A673 (cell line): ENCODE data around the gene SLC6A18. TPM values are rescaled to one million over a fixed set of nuclear protein-coding genes. Genes with fewer than 3 reads are reported as not detected.

ENCODE experiments used
- BruUV-seq: library from RNA; stranded (reverse); fragments of 400-500 nt; replicated peaks from 2 replicates; lab custom pipeline; 2021; lab: Mats Ljungman, UMichigan
- CTCF ChIA-PET: fragments of 300-600 bp; sonication (Branson Sonifier 250); formaldehyde crosslinking; loops from one replicate; lab custom pipeline; 2022; ENCODE audit warnings: antibody characterized with exemption; lab: Charles Lee
- POLR2A ChIA-PET: fragments of 300-600 bp; sonication (Branson Sonifier 250); formaldehyde crosslinking; loops from one replicate; lab custom pipeline; 2022; ENCODE audit warnings: antibody characterized with exemption; ENCODE audit not compliant: low non-redundant PET; lab: Charles Lee
- DNase-seq: peaks from one replicate; pipeline ENCODE4 v3.0.0-alpha.2; 2015; ENCODE audit warnings: low spot score
- H3K27ac ChIP-seq: fragments of 200-600 bp; sonication (generic); 2 replicates; pipeline ENCODE4 v1.5.1; 2016; ENCODE audit warnings: mixed run types, low read depth, mild to moderate bottlenecking, mixed read lengths, antibody characterized with exemption, low read length; ENCODE audit not compliant: poor library complexity, severe bottlenecking
- H3K27me3 ChIP-seq: fragments of 200-600 bp; sonication (generic); replicated peaks from 2 replicates; pipeline ENCODE4 v1.6.1; 2017; ENCODE audit warnings: mixed run types, low read depth, mild to moderate bottlenecking, mixed read lengths, antibody characterized with exemption, low read length; ENCODE audit not compliant: insufficient read depth, poor library complexity
- H3K36me3 ChIP-seq: fragments of 200-600 bp; sonication (generic); 2 replicates; pipeline ENCODE4 v1.6.1; 2016; ENCODE audit warnings: mixed run types, mild to moderate bottlenecking, mixed read lengths, antibody characterized with exemption, low read length; ENCODE audit not compliant: insufficient read depth, poor library complexity, severe bottlenecking
- H3K4me1 ChIP-seq: fragments of 200-600 bp; sonication (generic); 2 replicates; pipeline ENCODE4 v1.6.1; 2017; ENCODE audit warnings: mixed run types, mild to moderate bottlenecking, mixed read lengths, antibody characterized with exemption, low read length; ENCODE audit not compliant: insufficient read depth, poor library complexity, severe bottlenecking
- H3K4me3 ChIP-seq: fragments of 200-600 bp; sonication (generic); 2 replicates; pipeline ENCODE4 v1.5.1; 2016; ENCODE audit warnings: low read depth, mixed run types, mild to moderate bottlenecking, mixed read lengths, low read length; ENCODE audit not compliant: poor library complexity, severe bottlenecking
- H3K9me3 ChIP-seq: fragments of 200-600 bp; sonication (generic); 2 replicates; pipeline ENCODE4 v1.6.1; 2016; ENCODE audit warnings: mixed run types, low read depth, mild to moderate bottlenecking, mixed read lengths, antibody characterized with exemption, low read length; ENCODE audit not compliant: poor library complexity, severe bottlenecking
- CTCF ChIP-seq: fragments of 300-800, 200-600 bp; sonication (generic); conservative IDR thresholded peaks from 2 replicates; pipeline ENCODE4 v1.5.1; 2017; ENCODE audit warnings: low read depth, mild to moderate bottlenecking, antibody characterized with exemption, low read length, moderate library complexity, mixed read lengths
- EZH2 ChIP-seq: fragments of 200-600 bp; sonication (generic); IDR thresholded peaks from 2 replicates; pipeline ENCODE4 v1.6.1; 2017; ENCODE audit warnings: borderline replicate concordance, low read depth, mild to moderate bottlenecking, mixed read lengths, antibody characterized with exemption, low read length; ENCODE audit not compliant: poor library complexity, severe bottlenecking
- intact Hi-C: fragments of 100-400 bp; cut with micrococcal nuclease; formaldehyde crosslinking; loops from one replicate; pipeline ENCODE4 v1.10.0; 2022; ENCODE audit not compliant: unreplicated experiment
- total RNA-seq: library from RNA; stranded (reverse); gene quantifications from 2 replicates; pipeline ENCODE4 v1.2.3, GENCODE V29; 2021

Gene SLC6A18
- total RNA-seq, 1 experiment from 2014 or later = not detected

DNA sequence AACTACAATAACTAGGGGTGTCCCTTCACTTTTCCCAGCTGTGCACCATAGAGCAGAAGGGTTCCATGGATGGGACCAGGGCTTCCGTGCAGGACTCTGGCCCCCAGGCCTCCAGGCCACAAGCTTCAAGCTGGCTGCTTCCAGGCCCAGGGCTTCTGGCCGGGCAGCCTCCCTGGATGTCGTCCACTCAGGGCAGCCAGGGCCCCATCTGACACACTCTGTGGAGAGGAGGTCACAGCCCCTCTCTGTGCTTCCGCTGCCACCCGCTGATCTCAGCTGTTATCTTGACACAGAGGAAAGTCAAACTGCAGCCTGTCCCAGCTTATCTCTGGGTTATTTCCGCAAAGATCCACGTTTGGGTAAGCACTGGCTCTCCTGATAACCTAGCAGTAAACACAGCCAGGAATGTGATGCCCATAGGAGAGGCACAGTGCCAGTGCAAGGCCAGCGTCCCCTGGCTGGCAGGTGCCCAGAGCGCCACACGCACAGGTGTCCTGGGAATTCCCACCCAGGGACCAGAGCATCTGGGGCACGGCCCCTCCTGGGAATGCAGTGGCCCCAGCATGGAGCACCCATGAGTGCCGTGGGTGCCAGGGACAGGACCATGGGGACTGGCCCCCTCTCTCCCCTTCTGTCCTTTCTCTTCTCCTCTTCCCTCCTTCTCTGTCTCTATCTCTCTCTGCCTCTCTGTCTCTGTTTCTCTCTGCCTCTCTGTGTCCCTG lies 39.4 kb upstream of the SLC6A18 start:
- Histone ChIP-seq H3K4me1 (no peaks in the 10 kb centered on the region), H3K36me3 (no peaks in the 10 kb centered on the region), H3K9me3 (no peaks in the 10 kb centered on the region), H3K4me3 (no peak overlapping the region), H3K27ac (no peak overlapping the region), H3K27me3 (peaks cover 27% of the 10 kb centered on the region)
- TF ChIP-seq CTCF = no peak
- no peak for TF ChIP-seq EZH2
- ChIA-PET POLR2A (no interaction called here), CTCF (no interaction called here)
- no peak for DNase-seq
- intact Hi-C loops = no loop called here
- no TSS peak for BruUV-seq

DNA sequence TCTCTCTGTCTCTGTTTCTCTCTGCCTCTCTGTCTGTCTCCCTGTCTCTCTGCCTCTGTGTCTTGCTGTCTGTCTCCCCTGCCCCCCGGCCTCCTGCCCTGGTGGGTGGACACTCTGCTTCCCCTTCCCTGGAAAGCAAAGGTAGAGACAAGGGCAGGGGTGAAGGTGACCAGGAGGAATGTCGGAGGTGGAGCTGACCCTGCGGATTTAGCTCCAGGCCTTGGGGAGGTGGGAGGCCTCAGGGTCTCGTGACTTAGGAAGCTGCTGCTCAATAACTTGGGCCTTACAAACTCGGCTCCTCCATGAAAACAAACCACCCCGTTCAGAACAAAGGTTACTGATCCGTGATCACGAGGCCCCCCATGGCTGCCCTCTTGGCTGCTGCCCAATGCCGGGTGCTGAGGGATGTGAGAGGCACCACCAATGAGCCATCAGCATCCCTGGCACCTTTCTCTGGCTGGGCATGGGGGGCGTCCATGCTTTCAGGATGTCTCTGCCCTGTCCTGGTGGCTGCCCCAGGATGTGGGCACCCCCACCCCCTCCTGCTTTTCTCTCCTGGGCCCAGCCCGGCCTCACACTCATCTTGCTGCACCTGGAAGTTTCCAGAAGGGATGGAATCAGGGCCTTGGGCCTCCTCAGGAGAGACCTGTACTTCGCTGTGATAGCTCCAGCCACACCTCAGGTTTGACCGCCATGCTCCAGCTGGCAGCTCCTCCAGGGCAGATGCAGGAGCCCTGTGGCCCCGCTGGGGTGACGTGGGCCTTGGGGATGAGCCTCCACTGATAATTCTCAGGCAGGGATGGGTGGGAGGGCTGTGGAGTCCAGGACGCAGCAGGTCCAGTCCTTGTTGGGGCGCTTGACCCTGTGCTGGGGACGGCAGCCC lies 38.6 kb upstream of the SLC6A18 start:
- intact Hi-C loops = no loop called here
- Histone ChIP-seq H3K36me3 (no peaks in the 10 kb centered on the region), H3K9me3 (no peaks in the 10 kb centered on the region), H3K4me3 (no peak overlapping the region), H3K27ac (no peak overlapping the region), H3K4me1 (no peaks in the 10 kb centered on the region), H3K27me3 (peaks cover 30% of the 10 kb centered on the region)
- ChIA-PET CTCF (no interaction called here), POLR2A (interaction anchor here (0.7 kb wide), 1 partner anchor 48 kb away, joined by 19 read pairs; no protein-coding TSS in a partner anchor)
- BruUV-seq = no TSS peak
- no peak for TF ChIP-seq CTCF
- no peak for TF ChIP-seq EZH2
- DNase-seq = no peak

DNA sequence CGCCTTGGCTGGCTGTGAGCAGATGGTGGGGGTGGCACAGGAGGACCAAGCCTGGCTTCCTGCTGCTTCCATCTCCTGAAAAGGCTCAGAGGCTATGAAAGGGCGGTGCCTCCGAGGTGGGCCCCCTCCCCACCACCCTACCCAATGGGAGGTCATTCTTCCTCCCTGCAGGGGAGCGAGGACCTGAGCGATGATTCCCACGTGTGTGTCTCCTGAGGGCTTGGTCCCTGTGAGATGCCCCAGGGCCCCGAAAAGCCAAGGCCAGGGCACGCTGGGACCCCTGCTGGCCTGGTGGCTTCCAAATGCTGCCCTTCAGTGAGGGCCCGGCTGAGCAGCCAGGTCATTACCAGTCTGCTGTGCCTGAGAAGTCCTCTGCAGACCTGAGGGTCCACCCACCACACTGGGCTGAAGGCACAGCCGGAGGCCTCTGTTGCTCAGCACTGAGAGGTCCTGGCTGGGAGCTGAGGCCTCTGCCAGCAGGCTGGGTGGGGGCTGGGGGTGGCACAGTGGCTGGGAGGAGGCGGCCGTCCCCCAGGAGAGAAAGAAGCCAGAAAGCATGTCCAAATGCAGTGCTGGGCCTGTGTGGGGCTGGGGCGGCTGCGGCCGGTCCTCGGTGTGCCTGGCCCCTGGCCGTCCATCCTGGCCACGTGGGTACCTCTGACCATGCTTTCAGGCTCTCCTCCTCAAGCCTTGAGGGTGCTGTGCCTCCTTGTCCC lies 37.8 kb upstream of the SLC6A18 start:
- H3K4me1 ChIP-seq = no peaks in the 10 kb centered on the region
- BruUV-seq = no TSS peak
- H3K4me3 ChIP-seq = no peak overlapping the region
- H3K27ac ChIP-seq = no peak overlapping the region
- no peak for DNase-seq
- TF ChIP-seq EZH2 (no peak), CTCF (no peak)
- ChIA-PET POLR2A (no interaction called here), CTCF (no interaction called here)
- no peaks in the 10 kb centered on the region for H3K9me3 ChIP-seq
- no peaks in the 10 kb centered on the region for H3K36me3 ChIP-seq
- intact Hi-C loops = no loop called here
- peaks cover 30% of the 10 kb centered on the region for H3K27me3 ChIP-seq
